Duodenal mucosa (tissue), 2 donors: Measurements from ENCODE around the gene NPAS3.

ENCODE experiments used
- H3K27ac ChIP-seq: one replicate; pipeline ENCODE4 v1.7.0; 2013; ENCODE audit warnings: low read depth, low read length
- H3K27me3 ChIP-seq, 2 donors: one replicate each; pipeline ENCODE4 v1.7.0; 2013; ENCODE audit warnings: low read length in 2 of 2, control low read depth in 1 of 2; ENCODE audit not compliant: insufficient read depth in 2 of 2, control insufficient read depth in 1 of 2
- H3K36me3 ChIP-seq, 2 donors: one replicate each; pipeline ENCODE4 v1.7.0; 2013; ENCODE audit warnings: low read length in 2 of 2, control low read depth in 1 of 2; ENCODE audit not compliant: insufficient read depth in 2 of 2, control insufficient read depth in 1 of 2
- H3K4me1 ChIP-seq, 2 donors: one replicate each; pipeline ENCODE4 v1.7.0; 2013; ENCODE audit warnings: low read length in 2 of 2, control low read depth in 1 of 2; ENCODE audit not compliant: insufficient read depth in 2 of 2, control insufficient read depth in 1 of 2
- H3K4me3 ChIP-seq, 2 donors: one replicate each; pipeline ENCODE4 v1.7.0; 2013; ENCODE audit warnings: low read length in 2 of 2, low read depth in 1 of 2
- H3K9ac ChIP-seq, 2 donors: one replicate each; pipeline ENCODE4 v1.7.0; 2013; ENCODE audit warnings: low read length in 2 of 2, low read depth in 1 of 2
- H3K9me3 ChIP-seq, 2 donors: one replicate each; pipeline ENCODE4 v1.7.0; 2013; ENCODE audit warnings: low read length in 2 of 2, control low read depth in 1 of 2; ENCODE audit not compliant: control insufficient read depth in 1 of 2

Gene NPAS3

GRCh38 chr14:33454022-33454595 is 515.4 kb downstream of the NPAS3 start:
- H3K4me3 ChIP-seq: peak overlapping the region in 1 of 2 donors; percentile 24
- no peak overlapping the region for H3K27ac ChIP-seq
- no peak overlapping the region for H3K9ac ChIP-seq
- H3K27me3 ChIP-seq: no peaks in the 10 kb centered on the region
- peaks cover 6 to 7% of the 10 kb centered on the region in 2 donors for H3K4me1 ChIP-seq
- H3K9me3 ChIP-seq: no peaks in the 10 kb centered on the region
- no peaks in the 10 kb centered on the region for H3K36me3 ChIP-seq

- Histone ChIP-seq H3K4me1 (peaks cover 6 to 7% of the 10 kb centered on the region in 2 donors), H3K27ac (no peak overlapping the region), H3K27me3 (no peaks in the 10 kb centered on the region), H3K9ac (no peak overlapping the region), H3K36me3 (no peaks in the 10 kb centered on the region), H3K4me3 (no peak overlapping the region), H3K9me3 (no peaks in the 10 kb centered on the region)
These were observed 516.0 kb downstream of the NPAS3 start for GRCh38 chr14:33454707-33455106.

GRCh38 chr14:33455654-33456345 is 517.1 kb downstream of the NPAS3 start:
- Histone ChIP-seq H3K4me3 (no peak overlapping the region), H3K36me3 (no peaks in the 10 kb centered on the region), H3K4me1 (peaks cover 6 to 7% of the 10 kb centered on the region in 2 donors), H3K9me3 (no peaks in the 10 kb centered on the region), H3K27ac (no peak overlapping the region), H3K27me3 (no peaks in the 10 kb centered on the region), H3K9ac (no peak overlapping the region)

DNA sequence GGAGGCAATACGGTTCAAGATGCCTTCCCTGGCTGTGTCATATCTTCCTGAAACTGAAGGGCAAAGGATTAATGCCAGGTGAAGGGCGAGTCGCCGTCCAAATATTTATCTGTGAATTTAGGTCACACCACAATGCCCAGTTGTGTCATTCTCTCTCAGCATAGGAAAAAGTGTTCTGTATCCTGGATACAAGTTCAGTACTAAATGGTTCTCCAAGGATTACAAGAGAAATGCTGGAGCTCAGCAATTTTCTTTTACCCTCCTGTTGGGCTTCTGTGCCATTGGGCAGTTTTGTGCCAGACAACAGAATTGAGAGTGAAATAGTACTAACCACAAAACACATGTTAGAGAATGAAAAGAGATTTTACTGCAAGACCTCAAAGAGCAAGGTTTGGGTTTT is 518.3 kb downstream of the NPAS3 start:
- Histone ChIP-seq H3K9me3 (no peaks in the 10 kb centered on the region), H3K9ac (no peak overlapping the region), H3K36me3 (no peaks in the 10 kb centered on the region), H3K4me3 (no peak overlapping the region), H3K27me3 (no peaks in the 10 kb centered on the region), H3K4me1 (peaks cover 6 to 7% of the 10 kb centered on the region in 2 donors), H3K27ac (no peak overlapping the region)

DNA sequence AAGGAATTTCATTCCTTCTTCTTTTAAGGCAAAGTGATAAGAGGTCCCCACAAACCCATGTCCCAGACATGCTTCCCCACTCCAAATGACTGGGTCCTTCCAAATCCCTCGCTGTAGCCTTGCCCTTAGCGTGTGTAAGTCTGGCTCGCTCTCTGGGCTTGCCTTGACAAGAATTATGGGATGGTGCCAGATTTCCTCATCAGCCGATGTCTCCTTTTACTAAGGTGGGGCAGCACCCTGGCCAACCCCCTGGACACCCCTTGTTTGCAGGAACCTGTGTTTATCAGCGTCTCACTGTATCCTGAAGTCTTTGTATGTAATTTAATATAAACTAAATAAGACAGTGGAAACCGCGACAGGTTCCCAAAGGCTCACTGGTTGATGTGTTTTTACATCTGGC is 518.9 kb downstream of the NPAS3 start:
- Histone ChIP-seq H3K36me3 (no peaks in the 10 kb centered on the region), H3K4me1 (peaks cover 6 to 9% of the 10 kb centered on the region in 2 donors), H3K27ac (no peak overlapping the region)

GRCh38 chr14:33460164-33460563 is 521.5 kb downstream of the NPAS3 start:
- Histone ChIP-seq H3K4me3 (no peak overlapping the region), H3K27ac (no peak overlapping the region), H3K27me3 (no peaks in the 10 kb centered on the region), H3K9me3 (no peaks in the 10 kb centered on the region), H3K9ac (no peak overlapping the region), H3K36me3 (no peaks in the 10 kb centered on the region), H3K4me1 (peaks cover 0 to 5% of the 10 kb centered on the region in 2 donors)

More for the DNA sequence above, 518.9 kb downstream of the NPAS3 start:
- Histone ChIP-seq H3K9ac (no peak overlapping the region), H3K27me3 (no peaks in the 10 kb centered on the region), H3K9me3 (no peaks in the 10 kb centered on the region), H3K4me3 (no peak overlapping the region)

GRCh38 chr14:33461036-33461435 is 522.4 kb downstream of the NPAS3 start:
- H3K27ac ChIP-seq: no peak overlapping the region
- H3K36me3 ChIP-seq: no peaks in the 10 kb centered on the region
- no peak overlapping the region for H3K9ac ChIP-seq
- H3K9me3 ChIP-seq: no peaks in the 10 kb centered on the region
- no peaks in the 10 kb centered on the region for H3K27me3 ChIP-seq
- H3K4me1 ChIP-seq: peaks cover 0 to 5% of the 10 kb centered on the region in 2 donors
- no peak overlapping the region for H3K4me3 ChIP-seq

DNA sequence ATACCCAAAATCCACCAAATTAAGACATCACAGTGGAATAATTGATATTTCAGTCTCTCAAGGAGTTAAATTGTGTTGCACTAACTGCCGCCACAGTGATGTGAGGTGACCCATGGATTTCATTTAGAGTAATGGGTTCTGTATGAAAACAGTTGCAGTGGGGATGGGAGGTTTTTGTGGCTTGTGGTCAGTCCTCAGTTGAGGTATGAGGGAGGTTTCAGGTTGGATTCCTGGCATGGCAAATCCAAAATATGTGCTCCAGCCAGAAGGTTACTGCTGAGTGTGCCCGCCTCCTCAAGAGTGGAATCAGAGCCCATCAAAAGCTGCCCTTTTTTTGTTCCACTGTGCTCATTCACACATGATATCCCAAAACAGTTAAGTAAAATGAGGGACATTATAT is 525.1 kb downstream of the NPAS3 start:
- Histone ChIP-seq H3K9me3 (no peaks in the 10 kb centered on the region), H3K27ac (no peak overlapping the region), H3K9ac (no peak overlapping the region), H3K4me3 (no peak overlapping the region), H3K27me3 (no peaks in the 10 kb centered on the region), H3K36me3 (no peaks in the 10 kb centered on the region), H3K4me1 (peaks cover 0 to 5% of the 10 kb centered on the region in 2 donors)

GRCh38 chr14:33464254-33464962 is 525.7 kb downstream of the NPAS3 start:
- H3K4me1 ChIP-seq: peaks cover 0 to 5% of the 10 kb centered on the region in 2 donors
- no peaks in the 10 kb centered on the region for H3K36me3 ChIP-seq
- H3K4me3 ChIP-seq: no peak overlapping the region
- H3K27me3 ChIP-seq: no peaks in the 10 kb centered on the region
- no peaks in the 10 kb centered on the region for H3K9me3 ChIP-seq
- no peak overlapping the region for H3K27ac ChIP-seq
- H3K9ac ChIP-seq: no peak overlapping the region
